ENCODE results near the gene ELOVL1. TPM values are rescaled to one million over a fixed set of nuclear protein-coding genes. Genes with fewer than 3 reads are reported as not detected.

The ELOVL1 gene
- total RNA-seq, 1 experiment from 2014 or later: 128 TPM

DNA sequence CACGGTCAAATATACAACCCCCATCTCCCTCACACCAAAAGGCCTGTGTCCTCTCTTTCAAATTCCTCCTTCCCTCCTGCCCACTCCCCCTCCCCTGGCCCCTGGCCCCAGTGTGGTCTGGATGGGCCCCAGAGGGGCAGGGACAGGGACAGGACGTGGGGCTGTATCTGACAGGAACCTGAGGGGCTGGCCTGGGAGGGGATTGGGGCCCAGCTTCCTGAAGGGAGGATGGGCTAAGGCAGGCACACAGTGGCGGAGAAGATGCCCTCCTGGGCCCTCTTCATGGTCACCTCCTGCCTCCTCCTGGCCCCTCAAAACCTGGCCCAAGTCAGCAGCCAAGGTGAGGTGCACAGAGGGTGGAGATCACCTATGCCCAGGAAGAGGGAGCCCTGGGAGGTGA lies 30.2 kb downstream of the ELOVL1 start, which contains the start of gene MPL:
Gene MPL (plus strand): TSS at position 231 of the 400 bp plus-strand sequence. CDS start 31 bp downstream, at position 262.
- no peaks in the 10 kb centered on the region for H3K9me2 ChIP-seq (replicated peaks; ENCODE audit: low read length)
- no peaks in the 10 kb centered on the region for H3K79me2 ChIP-seq (ENCODE audit: low read length)
- H3K9me3 ChIP-seq (ENCODE audit: low read length): no peaks in the 10 kb centered on the region
- TF ChIP-seq EZH2phosphoT487 (IDR thresholded peaks at IDR 0.05; ENCODE audit: borderline replicate concordance, low read length): no peak
- TF ChIP-seq EZH2 (IDR thresholded peaks at IDR 0.05; ENCODE audit: low read length, unreplicated experiment): no peak
- no peak for TF ChIP-seq CTCF (conservative IDR thresholded peaks at IDR 0.05; ENCODE audit: low read depth, low read length)
- DNase-seq: no peak
- no peak within 1 kb of the TSS for H2AFZ ChIP-seq (ENCODE audit: low read length)
- no peaks in the 10 kb centered on the region for H3K4me1 ChIP-seq (ENCODE audit: insufficient read depth, low read length)
- intact Hi-C loops (cut with micrococcal nuclease): no loop called here
- BruUV-seq (replicated peaks): no TSS peak
- ATAC-seq: no peak
- no peaks in the 10 kb centered on the region for H4K20me1 ChIP-seq (ENCODE audit: low read length)
- H3K4me2 ChIP-seq (ENCODE audit: low read length): no peak within 1 kb of the TSS
- no peak within 1 kb of the TSS for H3K9ac ChIP-seq (ENCODE audit: low read length)
- no peaks in the 10 kb centered on the region for H3K36me3 ChIP-seq (ENCODE audit: low read depth, low read length)
- no peak within 1 kb of the TSS for H3K4me3 ChIP-seq (ENCODE audit: low read length)
- POLR2A ChIA-PET (ENCODE audit: unreplicated experiment): no interaction called here
- H3F3A ChIP-seq (ENCODE audit: low read length, unreplicated experiment): no peaks in the 10 kb centered on the region
- H3K27me3 ChIP-seq (ENCODE audit: low read length): no peaks in the 10 kb centered on the region
- CTCF ChIA-PET: no interaction called here
- no peak within 1 kb of the TSS for H3K27ac ChIP-seq (ENCODE audit: low read length)

- BruUV-seq (replicated peaks): no TSS peak
- H3F3A ChIP-seq (ENCODE audit: low read length, unreplicated experiment): no peaks in the 10 kb centered on the region
- no peaks in the 10 kb centered on the region for H3K27me3 ChIP-seq (ENCODE audit: low read length)
- intact Hi-C loops (cut with micrococcal nuclease): no loop called here
- H3K9me3 ChIP-seq (ENCODE audit: low read length): no peaks in the 10 kb centered on the region
- no peak overlapping the region for H3K4me2 ChIP-seq (ENCODE audit: low read length)
- no peaks in the 10 kb centered on the region for H3K36me3 ChIP-seq (ENCODE audit: low read depth, low read length)
- no peaks in the 10 kb centered on the region for H3K9me2 ChIP-seq (replicated peaks; ENCODE audit: low read length)
- ChIA-PET CTCF (no interaction called here), POLR2A (ENCODE audit: unreplicated experiment) (no interaction called here)
- no peak overlapping the region for H3K4me3 ChIP-seq (ENCODE audit: low read length)
- peaks cover 8% of the 10 kb centered on the region for H3K4me1 ChIP-seq (ENCODE audit: insufficient read depth, low read length)
- H2AFZ ChIP-seq (ENCODE audit: low read length): no peak overlapping the region
- no peak for DNase-seq
- H3K79me2 ChIP-seq (ENCODE audit: low read length): no peaks in the 10 kb centered on the region
- H3K9ac ChIP-seq (ENCODE audit: low read length): no peak overlapping the region
- H4K20me1 ChIP-seq (ENCODE audit: low read length): no peaks in the 10 kb centered on the region
- no peak overlapping the region for H3K27ac ChIP-seq (ENCODE audit: low read length)
- no peak for ATAC-seq
- no peak for TF ChIP-seq EZH2phosphoT487 (IDR thresholded peaks at IDR 0.05; ENCODE audit: borderline replicate concordance, low read length)
- TF ChIP-seq CTCF (conservative IDR thresholded peaks at IDR 0.05; ENCODE audit: low read depth, low read length): no peak
- TF ChIP-seq EZH2 (IDR thresholded peaks at IDR 0.05; ENCODE audit: low read length, unreplicated experiment): no peak
Observed at GRCh38 chr1:43334453-43335205, 33.2 kb downstream of the ELOVL1 start.

GRCh38 chr1:43331688-43332087 lies 36.1 kb downstream of the ELOVL1 start:
- Histone ChIP-seq H3K27ac (ENCODE audit: low read length) (no peak overlapping the region), H4K20me1 (ENCODE audit: low read length) (no peaks in the 10 kb centered on the region), H3K36me3 (ENCODE audit: low read depth, low read length) (no peaks in the 10 kb centered on the region), H3F3A (ENCODE audit: low read length, unreplicated experiment) (no peaks in the 10 kb centered on the region), H3K9me2 (replicated peaks; ENCODE audit: low read length) (no peaks in the 10 kb centered on the region), H3K79me2 (ENCODE audit: low read length) (no peaks in the 10 kb centered on the region), H3K9ac (ENCODE audit: low read length) (no peak overlapping the region), H3K4me2 (ENCODE audit: low read length) (no peak overlapping the region), H3K4me3 (ENCODE audit: low read length) (no peak overlapping the region), H3K9me3 (ENCODE audit: low read length) (no peaks in the 10 kb centered on the region), H2AFZ (ENCODE audit: low read length) (no peak overlapping the region), H3K4me1 (ENCODE audit: insufficient read depth, low read length) (peaks cover 8% of the 10 kb centered on the region), H3K27me3 (ENCODE audit: low read length) (no peaks in the 10 kb centered on the region)
- TF ChIP-seq EZH2phosphoT487 (IDR thresholded peaks at IDR 0.05; ENCODE audit: borderline replicate concordance, low read length) (no peak), CTCF (conservative IDR thresholded peaks at IDR 0.05; ENCODE audit: low read depth, low read length) (no peak), EZH2 (IDR thresholded peaks at IDR 0.05; ENCODE audit: low read length, unreplicated experiment) (no peak)
- ATAC-seq (no peak), DNase-seq (no peak)
- ChIA-PET POLR2A (ENCODE audit: unreplicated experiment) (no interaction called here), CTCF (no interaction called here)
- intact Hi-C loops (cut with micrococcal nuclease): no loop called here
- BruUV-seq (replicated peaks): no TSS peak
